Effector CD4-positive, alpha-beta T cell (primary cell): Measurements from ENCODE around the gene UBE2H.
"Not testable (repeated sequence)": the region's sequence is repeated elsewhere in the genome, so short reads cannot be mapped to it uniquely, and the experiment has no call there.

Experiments used
- DNase-seq: peaks from one replicate; pipeline ENCODE4 v3.0.0-alpha.2; 2020
- total RNA-seq: gene quantifications from one replicate; lab custom pipeline; 2026; lab: John Stamatoyannopoulos, UW

The UBE2H gene
- total RNA-seq: 123 reads per million, percentile 86 among the genes with 10 or more reads in this experiment

- peak; percentile 91 for DNase-seq
These were observed at the start of gene UBE2H for GRCh38 chr7:129952653-129953560. TSS of gene UBE2H (minus strand) at chr7:129952960. CDS start at chr7:129952555, 405 bp downstream.

DNA sequence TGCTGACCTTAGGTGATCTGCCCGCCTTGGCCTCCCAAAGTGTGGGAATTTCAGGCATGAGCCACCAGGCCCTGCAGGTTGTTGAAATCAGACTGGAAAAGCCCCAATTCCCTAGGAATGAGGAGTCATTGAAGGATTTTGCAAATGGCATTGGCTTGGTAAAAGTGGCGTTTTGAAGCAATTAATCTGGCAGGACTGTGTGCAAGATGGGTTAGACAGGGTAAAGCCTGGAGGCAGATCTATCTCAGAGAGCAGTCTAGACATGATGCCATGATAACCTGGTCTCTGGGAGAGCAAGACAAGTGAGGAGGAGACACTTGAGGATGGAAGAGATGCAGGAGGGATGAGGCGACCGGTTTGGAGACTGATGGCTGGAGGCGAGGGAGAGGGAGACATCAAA lies 45.7 kb upstream of the UBE2H start:
- no peak for DNase-seq

- DNase-seq: no peak
These were observed 44.5 kb upstream of the UBE2H start for GRCh38 chr7:129997285-129997684.

- DNase-seq: no peak
These were observed 40.5 kb upstream of the UBE2H start for GRCh38 chr7:129993275-129993674.

GRCh38 chr7:129990403-129991192 lies 37.8 kb upstream of the UBE2H start:
- DNase-seq: no peak

GRCh38 chr7:129989466-129989865 lies 36.7 kb upstream of the UBE2H start:
- no peak for DNase-seq

GRCh38 chr7:129986600-129986999 lies 33.8 kb upstream of the UBE2H start:
- DNase-seq: no peak

- DNase-seq: no peak
These were observed 27.9 kb upstream of the UBE2H start for GRCh38 chr7:129980667-129981066.

DNA sequence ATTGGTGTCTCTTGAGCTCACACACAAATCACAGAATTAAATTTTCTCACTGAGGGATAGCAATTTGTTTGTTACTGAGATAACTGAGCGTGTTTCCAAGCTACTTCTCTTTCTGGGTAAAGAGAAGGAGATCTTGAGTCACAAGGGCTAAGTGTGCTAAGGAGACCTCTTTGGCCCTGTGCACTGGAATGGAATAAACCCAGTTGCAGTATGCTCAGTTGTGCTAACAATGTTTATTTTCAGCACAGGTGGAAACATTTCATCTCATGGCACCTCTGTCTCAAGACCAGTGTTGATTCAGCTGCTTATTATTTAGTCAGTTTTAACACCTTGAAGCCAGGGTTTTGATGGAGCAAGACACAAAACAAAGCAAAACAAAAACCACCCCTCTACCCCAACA lies 22.5 kb upstream of the UBE2H start:
- DNase-seq: no peak

DNA sequence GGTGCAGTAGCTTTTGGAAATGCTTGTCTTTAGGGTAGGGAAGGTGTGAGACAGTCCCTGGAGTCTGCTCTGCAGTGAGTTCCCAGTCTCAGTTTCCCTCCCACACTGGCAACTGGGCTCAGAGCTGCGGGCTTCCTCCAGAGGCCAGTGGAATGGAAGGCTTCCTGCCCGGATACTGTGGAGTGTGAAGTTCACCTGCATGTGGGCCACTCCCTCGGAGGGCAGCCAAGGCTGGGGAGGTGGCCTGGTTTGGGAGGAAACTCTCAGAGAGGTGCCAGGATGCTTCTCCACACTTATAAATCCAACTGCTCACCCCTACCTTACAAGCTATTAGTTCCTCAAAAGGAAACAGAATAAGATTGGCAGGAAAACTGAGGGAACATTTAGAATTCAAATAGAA lies 18.1 kb upstream of the UBE2H start:
- DNase-seq: no peak

- no peak for DNase-seq
These were observed 17.2 kb upstream of the UBE2H start for GRCh38 chr7:129969881-129970446.

GRCh38 chr7:129968592-129969383 lies 16.0 kb upstream of the UBE2H start:
- DNase-seq: no peak

- DNase-seq: not testable (repeated sequence)
These were observed 7.4 kb upstream of the UBE2H start for GRCh38 chr7:129960204-129960475.

DNA sequence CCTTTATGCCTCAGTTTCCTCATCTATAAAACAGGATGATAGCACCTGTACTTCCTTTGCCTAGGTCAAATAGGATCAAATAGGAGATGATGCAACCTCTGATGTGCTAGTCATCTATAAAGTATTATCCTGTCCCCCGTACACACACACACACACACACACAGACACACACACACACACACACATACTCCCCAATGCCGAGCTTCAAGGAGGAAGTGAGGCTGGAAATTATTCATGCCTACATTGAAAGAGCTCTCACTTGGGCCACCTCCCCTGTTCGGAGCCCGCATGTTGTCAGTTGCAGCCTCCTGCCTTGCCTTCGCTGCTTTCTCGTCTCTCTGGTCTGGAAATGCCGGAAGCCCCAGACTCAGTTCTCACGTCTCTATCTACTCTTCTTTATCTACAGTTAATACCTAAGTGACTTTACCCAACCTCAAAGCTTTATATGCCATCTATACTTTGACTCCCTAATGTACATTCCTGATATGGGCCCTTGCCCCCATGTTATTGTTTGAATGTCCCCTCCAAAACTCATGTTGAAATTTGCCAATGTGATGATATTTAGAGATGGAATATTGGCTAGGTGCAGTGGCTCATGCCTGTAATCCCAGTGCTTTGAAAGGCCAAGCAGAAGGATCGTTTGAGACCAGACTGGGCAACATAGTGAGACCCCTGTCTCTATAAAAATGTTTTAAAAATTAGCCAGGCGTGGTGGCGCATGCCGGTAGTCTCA lies 6.9 kb upstream of the UBE2H start:
- DNase-seq: no peak

- no peak for DNase-seq
These were observed 6.1 kb upstream of the UBE2H start for GRCh38 chr7:129958643-129959470.

DNA sequence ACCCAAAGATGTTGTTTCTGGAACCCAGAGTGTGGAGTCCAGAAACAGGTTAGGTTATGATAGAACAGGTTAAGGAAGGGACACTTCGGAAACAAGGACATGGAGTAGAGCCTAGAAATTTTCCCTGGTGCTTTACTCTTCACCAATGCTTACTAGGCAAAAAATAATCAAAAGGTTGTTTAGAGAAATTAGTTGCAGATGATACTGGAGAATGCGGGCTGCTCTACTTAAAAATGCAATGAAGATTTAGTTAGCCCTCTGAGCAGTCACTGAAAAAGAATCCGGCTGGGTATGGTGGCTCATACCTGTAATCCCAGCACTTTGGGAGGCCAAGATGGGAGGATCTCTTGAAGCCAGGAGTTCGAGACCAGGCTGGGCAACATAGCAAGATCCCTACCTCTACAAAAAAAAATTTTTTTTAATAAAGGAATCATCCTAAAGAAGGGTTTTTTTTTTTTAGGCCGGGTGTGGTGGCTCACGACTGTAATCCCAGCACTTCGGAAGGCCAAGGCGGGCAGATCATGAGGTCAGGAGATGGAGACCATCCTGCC lies 3.3 kb upstream of the UBE2H start:
- no peak for DNase-seq

- DNase-seq: peak; percentile 8
These were observed 591 bp downstream of the UBE2H start for GRCh38 chr7:129952086-129952652.

DNA sequence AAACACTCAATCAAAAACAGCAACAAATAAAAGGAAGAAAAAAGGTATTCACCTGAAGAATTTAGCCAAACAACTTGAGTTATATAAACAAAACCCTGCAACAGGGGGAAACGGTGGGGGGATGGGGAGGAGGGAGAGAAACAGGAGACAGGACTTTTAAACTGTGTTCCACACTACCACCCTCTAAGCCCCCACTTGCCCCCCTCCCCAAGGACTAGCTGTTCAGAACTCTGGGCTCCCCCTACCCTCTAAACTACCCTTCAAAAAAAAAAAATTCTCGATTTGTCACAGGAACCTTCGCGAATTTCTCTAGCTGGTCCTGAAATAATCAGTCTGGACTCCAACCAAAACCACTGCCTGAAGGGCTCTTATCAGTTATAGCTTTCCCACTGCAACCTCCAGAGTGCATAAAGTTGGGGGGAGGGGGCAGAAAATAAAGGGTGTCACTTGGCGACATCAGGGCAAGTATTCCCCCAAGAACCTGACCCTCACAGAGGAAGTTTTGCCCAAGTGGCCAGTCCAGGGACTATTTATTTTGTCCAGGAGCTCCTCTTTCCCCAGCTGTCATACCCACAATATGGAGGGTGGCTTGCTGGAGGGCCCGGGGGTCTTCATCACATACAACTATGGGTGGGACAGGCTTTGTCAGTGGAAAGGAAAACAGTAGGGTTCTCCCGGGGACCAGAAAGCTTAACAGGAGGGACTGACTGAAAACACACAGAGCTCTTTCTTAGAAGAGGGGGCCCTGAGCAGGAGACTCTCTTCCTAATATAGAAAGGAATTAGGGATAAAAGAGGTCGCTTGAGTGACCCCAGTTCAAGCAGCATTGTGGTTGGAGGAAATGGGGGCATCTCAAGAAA lies 1.3 kb downstream of the UBE2H start:
- DNase-seq: no peak

- DNase-seq: no peak
These were observed 1.9 kb downstream of the UBE2H start for GRCh38 chr7:129950933-129951225.
